LNCaP clone FGC (cell line): ENCODE measurements around the gene COG7.

ENCODE experiments used
- DNase-seq: peaks from one replicate; pipeline ENCODE4 v3.0.0-alpha.2; 2011; ENCODE audit warnings: low read depth
- H3K4me3 ChIP-seq: 2 replicates; pipeline ENCODE4 v1.5.1; 2011; ENCODE audit warnings: mild to moderate bottlenecking, low read depth, low read length, control low read depth
- CTCF ChIP-seq: IDR thresholded peaks from 2 replicates; pipeline ENCODE4 v1.5.1; 2012; ENCODE audit warnings: mild to moderate bottlenecking; ENCODE audit not compliant: control insufficient read depth, insufficient read depth; ENCODE audit errors: extremely low read depth

COG7 gene

GRCh38 chr16:23365602-23366240 is 87.3 kb downstream of the COG7 start:
- DNase-seq: no peak
- no peak for TF ChIP-seq CTCF
- H3K4me3 ChIP-seq: no peak overlapping the region

- peak; percentile 88 for DNase-seq
- no peak overlapping the region for H3K4me3 ChIP-seq
- no peak for TF ChIP-seq CTCF
Measured at GRCh38 chr16:23362460-23363317, 90.3 kb downstream of the COG7 start.

- no peak for TF ChIP-seq CTCF
- no peak for DNase-seq
- H3K4me3 ChIP-seq: no peak overlapping the region
Measured at GRCh38 chr16:23359092-23359760, 93.8 kb downstream of the COG7 start.

- TF ChIP-seq CTCF: no peak
- no peak for DNase-seq
- H3K4me3 ChIP-seq: no peak overlapping the region
Measured at GRCh38 chr16:23357761-23358290, 95.2 kb downstream of the COG7 start.

- TF ChIP-seq CTCF: no peak
- no peak for DNase-seq
- H3K4me3 ChIP-seq: no peak overlapping the region
Measured at GRCh38 chr16:23356941-23357340, 96.0 kb downstream of the COG7 start.

- no peak overlapping the region for H3K4me3 ChIP-seq
- DNase-seq: no peak
- no peak for TF ChIP-seq CTCF
Measured at GRCh38 chr16:23355106-23355670, 97.8 kb downstream of the COG7 start.
